H9 (cell line): Measurements from ENCODE around the gene ZBTB16. TPM values are rescaled to one million over a fixed set of nuclear protein-coding genes. Genes with fewer than 3 reads are reported as not detected.

Experiments used
- DNase-seq: peaks from one replicate; pipeline ENCODE4 v3.0.0-alpha.2; 2017
- H2AFZ ChIP-seq: one replicate; pipeline ENCODE4 v1.6.1; 2013; ENCODE audit warnings: mild to moderate bottlenecking, low read length, control low read depth, moderate library complexity
- H2AK5ac ChIP-seq: 2 replicates; pipeline ENCODE4 v1.6.1; 2013; ENCODE audit warnings: low read length, control low read depth, mixed read lengths; ENCODE audit not compliant: insufficient read length
- H2BK120ac ChIP-seq: one replicate; pipeline ENCODE4 v1.6.1; 2013; ENCODE audit warnings: low read depth, mild to moderate bottlenecking, low read length, control low read depth, inconsistent platforms; ENCODE audit not compliant: poor library complexity, severe bottlenecking
- H2BK12ac ChIP-seq: 2 replicates; pipeline ENCODE4 v1.6.1; 2013; ENCODE audit warnings: low read length, control low read depth, mixed read lengths, low read depth; ENCODE audit not compliant: insufficient read length
- H2BK15ac ChIP-seq: 2 replicates; pipeline ENCODE4 v1.6.1; 2013; ENCODE audit warnings: low read depth, low read length, control low read depth
- H2BK20ac ChIP-seq: one replicate; pipeline ENCODE4 v1.6.1; 2013; ENCODE audit warnings: low read depth, mild to moderate bottlenecking, low read length, control low read depth, inconsistent platforms; ENCODE audit not compliant: poor library complexity, severe bottlenecking
- H2BK5ac ChIP-seq: 2 replicates; pipeline ENCODE4 v1.6.1; 2013; ENCODE audit warnings: low read length, control low read depth, mixed read lengths; ENCODE audit not compliant: insufficient read length
- H3K14ac ChIP-seq: 2 replicates; pipeline ENCODE4 v1.6.1; 2013; ENCODE audit warnings: low read length, control low read depth; ENCODE audit not compliant: insufficient read depth
- H3K18ac ChIP-seq: 2 replicates; pipeline ENCODE4 v1.6.1; 2013; ENCODE audit warnings: low read depth, mild to moderate bottlenecking, mixed read lengths, low read length, control low read depth; ENCODE audit not compliant: insufficient read length
- H3K23ac ChIP-seq: 2 replicates; pipeline ENCODE4 v1.6.1; 2013; ENCODE audit warnings: low read length, control low read depth, mixed read lengths, low read depth; ENCODE audit not compliant: insufficient read length
- H3K23me2 ChIP-seq: 2 replicates; pipeline ENCODE4 v1.6.1; 2013; ENCODE audit warnings: low read depth, mild to moderate bottlenecking, mixed read lengths, low read length, control low read depth; ENCODE audit not compliant: insufficient read length, poor library complexity, severe bottlenecking
- H3K27ac ChIP-seq: 2 replicates; pipeline ENCODE4 v1.5.1; 2013; ENCODE audit warnings: low read length, control low read depth, mixed read lengths, low read depth; ENCODE audit not compliant: insufficient read length
- H3K27me3 ChIP-seq: 2 replicates; pipeline ENCODE4 v1.6.1; 2013; ENCODE audit warnings: low read length, control low read depth, inconsistent platforms; ENCODE audit not compliant: insufficient read depth
- H3K4ac ChIP-seq: 2 replicates; pipeline ENCODE4 v1.6.1; 2013; ENCODE audit warnings: low read depth, mild to moderate bottlenecking, control low read depth, inconsistent platforms, low read length, moderate library complexity
- H3K4me1 ChIP-seq: 2 replicates; pipeline ENCODE4 v1.6.1; 2013; ENCODE audit warnings: low read length, control low read depth, inconsistent platforms; ENCODE audit not compliant: insufficient read depth
- H3K4me2 ChIP-seq: 2 replicates; pipeline ENCODE4 v1.6.1; 2013; ENCODE audit warnings: low read length, control low read depth, mixed read lengths; ENCODE audit not compliant: insufficient read length, insufficient read depth
- H3K56ac ChIP-seq: 2 replicates; pipeline ENCODE4 v1.6.1; 2013; ENCODE audit warnings: low read depth, mild to moderate bottlenecking, mixed read lengths, low read length, control low read depth; ENCODE audit not compliant: insufficient read length
- H3K79me1 ChIP-seq: 2 replicates; pipeline ENCODE4 v1.6.1; 2013; ENCODE audit warnings: low read depth, mild to moderate bottlenecking, moderate library complexity, low read length, control low read depth, inconsistent platforms; ENCODE audit not compliant: insufficient read depth, poor library complexity, severe bottlenecking
- H3K79me2 ChIP-seq: 2 replicates; pipeline ENCODE4 v1.6.1; 2013; ENCODE audit warnings: low read length, control low read depth, inconsistent platforms; ENCODE audit not compliant: insufficient read depth
- H3K9ac ChIP-seq: 2 replicates; pipeline ENCODE4 v1.6.1; 2013; ENCODE audit warnings: low read length, control low read depth, mixed read lengths; ENCODE audit not compliant: insufficient read length; ENCODE audit errors: extremely low read depth
- H3K9me3 ChIP-seq: one replicate; pipeline ENCODE4 v1.6.1; 2013; ENCODE audit warnings: low read depth, low read length, inconsistent platforms; ENCODE audit not compliant: control insufficient read depth
- H3T11ph ChIP-seq: one replicate; pipeline ENCODE4 v1.6.1; 2013; ENCODE audit warnings: mild to moderate bottlenecking, low read length, control low read depth, inconsistent platforms
- H4K20me1 ChIP-seq: one replicate; pipeline ENCODE4 v1.6.1; 2013; ENCODE audit not compliant: control insufficient read depth, insufficient read length, insufficient read depth
- H4K5ac ChIP-seq: 2 replicates; pipeline ENCODE4 v1.6.1; 2013; ENCODE audit warnings: low read depth, mild to moderate bottlenecking, mixed read lengths, low read length, control low read depth; ENCODE audit not compliant: insufficient read length
- H4K8ac ChIP-seq: replicated peaks from 2 replicates; pipeline ENCODE4 v1.6.1; 2013; ENCODE audit warnings: low read length, control low read depth, mixed read lengths, low read depth; ENCODE audit not compliant: insufficient read length
- H4K91ac ChIP-seq: 2 replicates; pipeline ENCODE4 v1.6.1; 2013; ENCODE audit warnings: low read depth, mild to moderate bottlenecking, moderate library complexity, mixed read lengths, low read length, control low read depth; ENCODE audit not compliant: insufficient read length
- H3K27ac Mint-ChIP-seq, 3 experiments: 2 replicates in 2 of 3; 3 replicates in 1 of 3; pipeline ENCODE4 v1.8.0; 2020 to 2021; ENCODE audit warnings: mixed read lengths in 3 of 3, mild to moderate bottlenecking in 1 of 3, moderate library complexity in 1 of 3
- H3K27me3 Mint-ChIP-seq: 2 replicates; pipeline ENCODE4 v1.8.0; 2021; ENCODE audit warnings: low read depth, mild to moderate bottlenecking, moderate library complexity, mixed read lengths
- H3K36me3 Mint-ChIP-seq, 3 experiments: 2 replicates in 2 of 3; 3 replicates in 1 of 3; pipeline ENCODE4 v1.8.0; 2020 to 2021; ENCODE audit warnings: low read depth in 3 of 3, mixed read lengths in 3 of 3; ENCODE audit not compliant: insufficient read depth in 1 of 3
- H3K4me1 Mint-ChIP-seq, 2 experiments: 2 replicates each; pipeline ENCODE4 v1.8.0; 2020; ENCODE audit warnings: mixed read lengths in 2 of 2
- H3K4me3 Mint-ChIP-seq, 2 experiments: 2 replicates in 1 of 2; 3 replicates in 1 of 2; pipeline ENCODE4 v1.8.0; 2020 to 2021; ENCODE audit warnings: mild to moderate bottlenecking in 2 of 2, mixed read lengths in 2 of 2, moderate library complexity in 1 of 2
- H3K9me3 Mint-ChIP-seq, 2 experiments: 2 replicates in 1 of 2; 3 replicates in 1 of 2; pipeline ENCODE4 v1.8.0; 2020; ENCODE audit warnings: mild to moderate bottlenecking in 2 of 2, mixed read lengths in 2 of 2, moderate library complexity in 1 of 2
- CTCF ChIP-seq: fragments of 200-600 bp; sonication (generic); conservative IDR thresholded peaks from 3 replicates; pipeline ENCODE4 v1.8.0; 2021; ENCODE audit warnings: antibody characterized with exemption, mild to moderate bottlenecking
- WGBS: extraction: QIAGEN DNeasy Blood & Tissue Kit; methylation state at CpG from one replicate; pipeline ENCODE4 v1.1.7; 2013; ENCODE audit warnings: missing lambda C conversion rate, low lambda C conversion rate, mixed read lengths; ENCODE audit not compliant: insufficient read length; ENCODE audit errors: extremely low coverage; 5-methylcytosine and 5-hydroxymethylcytosine counted together
- total RNA-seq: library from RNA; stranded (reverse); gene quantifications from 2 replicates; pipeline ENCODE4 v1.2.1, GENCODE V29; 2021

The ZBTB16 gene
- total RNA-seq, 1 experiment from 2014 or later = not detected

- no peak overlapping the region for H2AK5ac ChIP-seq
- H3K4ac ChIP-seq = no peak overlapping the region
- no CpG with 5 or more reads among the region's 3 CpGs for WGBS
- no peak overlapping the region for H2AFZ ChIP-seq
- no peak overlapping the region for H3K14ac ChIP-seq
- no peaks in the 10 kb centered on the region for H3K79me1 ChIP-seq
- no peak for TF ChIP-seq CTCF
- H3K79me2 ChIP-seq = no peaks in the 10 kb centered on the region
- no peaks in the 10 kb centered on the region for H3K23me2 ChIP-seq
- Mint-ChIP-seq H3K4me1 (peaks cover 0 to 4% of the 10 kb centered on the region in 2 experiments; a peak in 1 of 4 replicates), H3K36me3 (no peaks in the 10 kb centered on the region; a peak in 1 of 7 replicates), H3K27me3 (peaks cover 16% of the 10 kb centered on the region), H3K9me3 (no peaks in the 10 kb centered on the region), H3K27ac (no peak overlapping the region), H3K4me3 (no peak overlapping the region)
- no peak for DNase-seq
- H4K5ac ChIP-seq = no peak overlapping the region
- H2BK5ac ChIP-seq = no peak overlapping the region
- H3K9ac ChIP-seq = no peak overlapping the region
- no peak overlapping the region for H3K56ac ChIP-seq
- H3K9me3 ChIP-seq = no peaks in the 10 kb centered on the region
- no peak overlapping the region for H3T11ph ChIP-seq
- H2BK15ac ChIP-seq = no peak overlapping the region
- no peak overlapping the region for H2BK20ac ChIP-seq
- H3K4me2 ChIP-seq = no peak overlapping the region
- H4K8ac ChIP-seq = no peak overlapping the region
- H3K18ac ChIP-seq = no peak overlapping the region
- no peak overlapping the region for H2BK120ac ChIP-seq
- H3K27me3 ChIP-seq = no peaks in the 10 kb centered on the region; the same call in 1 of the 2 replicates
- H3K27ac ChIP-seq = no peak overlapping the region
- H4K20me1 ChIP-seq = no peaks in the 10 kb centered on the region
- no peak overlapping the region for H4K91ac ChIP-seq
- H2BK12ac ChIP-seq = no peak overlapping the region
- H3K23ac ChIP-seq = no peak overlapping the region
- no peaks in the 10 kb centered on the region for H3K4me1 ChIP-seq
Measured at GRCh38 chr11:114152162-114152561, 92.7 kb downstream of the ZBTB16 start.
